Activated CD8-positive, alpha-beta memory T cell treated with anti-CD3 and anti-CD28 coated beads for 24 hours (primary cell): ENCODE data around the gene NEURL1B.

Experiments used
- DNase-seq: peaks from one replicate; pipeline ENCODE4 v3.0.0-alpha.2; 2020

NEURL1B gene

GRCh38 chr5:172719211-172719610 lies 78.1 kb downstream of the NEURL1B start:
- DNase-seq = no peak

GRCh38 chr5:172720655-172721054 lies 79.6 kb downstream of the NEURL1B start:
- DNase-seq = no peak

- DNase-seq = no peak
These were observed 80.6 kb downstream of the NEURL1B start for GRCh38 chr5:172721455-172722326.

DNA sequence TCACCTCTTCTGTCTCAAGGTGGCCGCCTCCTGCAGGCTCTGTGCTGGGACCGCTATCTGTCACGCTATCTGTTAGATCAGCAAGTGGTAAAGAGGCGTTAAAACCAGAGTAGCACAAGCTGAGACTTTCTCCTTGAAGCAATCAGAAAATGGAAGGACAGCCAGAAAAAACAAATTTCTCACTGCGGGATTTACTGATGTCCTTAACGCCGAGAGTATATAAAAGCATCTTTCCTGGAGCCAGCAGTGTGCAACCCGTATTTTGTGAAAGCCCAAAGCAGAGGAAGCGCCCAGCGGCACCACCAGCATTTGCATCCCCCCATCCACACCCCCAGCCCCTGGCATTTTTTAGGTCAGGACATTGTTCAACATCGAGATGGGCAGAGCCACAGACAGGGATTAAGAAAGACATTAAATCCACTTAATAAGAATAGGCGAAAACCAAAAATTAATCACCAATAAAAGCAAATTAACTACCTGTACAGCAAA lies 81.3 kb downstream of the NEURL1B start:
- DNase-seq = no peak

DNA sequence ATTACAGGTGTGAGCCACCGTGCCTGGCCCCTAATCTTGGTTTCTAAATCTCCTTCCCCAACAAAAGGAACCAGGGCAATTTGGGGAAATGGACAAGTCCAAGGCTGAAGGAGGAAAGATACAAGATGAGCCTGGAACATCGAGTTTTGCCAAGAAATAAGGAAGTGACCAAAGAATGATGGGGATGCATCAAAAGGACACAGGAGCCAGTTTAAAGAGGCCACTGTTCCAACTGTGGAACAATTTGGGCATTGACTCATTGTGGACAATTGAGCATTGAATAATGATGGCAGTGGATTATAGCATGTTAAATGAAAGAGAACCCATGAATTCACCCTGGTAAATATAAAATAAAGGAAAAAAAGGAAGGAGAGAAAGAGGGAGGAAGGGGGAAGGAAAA lies 82.4 kb downstream of the NEURL1B start:
- DNase-seq = no peak

DNA sequence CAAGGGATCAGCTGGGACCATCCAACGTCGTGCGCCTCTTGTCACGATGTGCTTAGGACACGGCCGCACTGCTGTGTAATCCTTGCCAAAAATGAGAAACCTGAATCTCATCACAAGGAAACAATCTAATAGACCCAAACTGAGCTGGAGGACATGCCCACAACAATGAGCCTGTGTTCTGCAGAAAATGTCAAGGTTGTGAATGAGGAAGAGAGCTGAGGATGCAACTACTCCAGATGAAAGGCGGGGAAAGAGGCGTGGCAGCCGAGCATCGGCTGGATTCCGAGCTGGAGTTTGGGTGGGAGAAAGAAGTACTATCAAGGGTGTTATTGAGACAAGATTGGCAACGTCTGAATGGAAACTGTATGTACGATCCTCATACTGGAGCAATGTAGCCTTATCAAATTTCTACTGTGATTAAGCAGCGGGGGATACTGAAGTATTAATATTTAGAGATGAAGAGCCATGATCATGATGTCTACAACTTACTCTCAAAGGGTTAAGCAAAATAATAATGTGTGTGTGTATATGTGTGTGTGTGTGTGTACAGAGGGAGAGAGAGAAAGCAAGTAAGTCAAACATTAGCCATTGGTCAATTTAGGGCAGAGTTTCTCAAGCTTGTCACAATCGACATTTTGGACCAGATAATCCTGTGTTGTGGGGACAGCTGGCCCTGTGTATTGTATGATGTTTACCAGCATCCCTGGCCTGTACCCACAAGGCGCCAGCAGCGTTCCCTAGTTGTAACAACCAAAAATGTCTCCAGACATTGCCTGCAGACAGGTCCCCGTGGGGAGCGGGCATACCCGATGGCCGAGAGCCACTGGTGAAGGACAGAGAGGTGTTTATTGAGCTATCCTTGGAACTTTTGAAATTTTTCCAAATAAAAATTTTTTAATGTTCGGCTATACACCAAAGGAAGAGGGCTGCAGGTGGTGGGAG lies 83.5 kb downstream of the NEURL1B start:
- DNase-seq = no peak

DNA sequence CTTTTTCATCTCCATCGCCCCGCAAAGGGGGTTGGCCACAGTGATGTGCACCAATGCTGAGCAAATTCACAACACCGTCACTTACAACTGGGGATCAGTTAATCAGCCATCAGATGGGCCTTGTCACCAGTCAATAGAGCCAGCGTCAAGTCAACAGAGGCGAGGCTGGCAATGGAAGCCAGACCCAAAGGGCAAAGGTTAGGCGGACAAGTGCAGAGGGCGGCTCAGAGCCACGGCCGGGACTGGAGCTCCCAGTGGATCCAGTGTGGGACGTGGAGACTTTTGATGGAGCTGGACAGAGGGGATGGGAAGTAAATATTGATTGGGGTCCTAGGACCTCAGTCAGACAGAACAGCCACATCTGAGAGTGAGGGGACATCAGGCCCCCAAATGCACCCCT lies 84.2 kb downstream of the NEURL1B start:
- DNase-seq = no peak

GRCh38 chr5:172725785-172726184 lies 84.7 kb downstream of the NEURL1B start:
- DNase-seq = no peak

DNA sequence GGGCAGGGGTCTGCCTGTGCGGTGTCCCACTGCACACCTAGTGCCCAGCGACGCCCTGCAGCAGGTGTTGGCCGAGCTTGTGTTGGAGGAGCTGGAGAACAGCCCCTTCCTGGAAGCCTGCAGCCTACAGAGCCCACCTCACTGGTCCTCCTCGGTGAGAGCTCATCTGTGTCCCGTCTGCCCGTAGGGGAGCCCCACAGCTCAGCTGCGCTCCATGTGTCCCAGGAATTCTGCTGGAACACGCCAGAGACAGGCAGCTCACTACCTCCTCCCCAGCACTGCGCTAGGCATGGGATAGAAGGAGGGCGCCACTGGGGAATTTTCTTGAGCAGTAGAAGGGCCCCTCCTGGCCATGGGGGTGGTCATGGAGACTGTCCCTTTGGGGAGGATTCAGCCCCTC lies 85.9 kb downstream of the NEURL1B start:
- no peak for DNase-seq

DNA sequence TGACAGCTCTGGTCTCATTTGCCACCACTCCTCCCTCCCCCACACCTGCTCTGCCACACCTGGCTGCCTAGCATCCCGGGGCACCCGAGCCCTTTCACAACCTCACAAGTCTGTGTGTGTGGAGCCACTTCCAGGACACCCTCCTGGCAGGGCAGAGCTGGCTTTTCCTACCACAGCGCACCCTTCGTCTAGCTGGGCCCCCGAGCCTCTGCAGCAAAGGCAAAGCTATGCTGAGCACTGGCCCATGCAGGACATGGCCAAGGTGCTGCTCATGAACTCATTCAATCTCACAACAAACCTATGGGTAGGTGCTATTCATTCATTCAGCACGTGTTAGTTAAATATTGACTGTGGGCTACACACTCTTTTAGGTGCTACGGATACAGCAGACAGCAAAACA lies 86.5 kb downstream of the NEURL1B start:
- DNase-seq = no peak

DNA sequence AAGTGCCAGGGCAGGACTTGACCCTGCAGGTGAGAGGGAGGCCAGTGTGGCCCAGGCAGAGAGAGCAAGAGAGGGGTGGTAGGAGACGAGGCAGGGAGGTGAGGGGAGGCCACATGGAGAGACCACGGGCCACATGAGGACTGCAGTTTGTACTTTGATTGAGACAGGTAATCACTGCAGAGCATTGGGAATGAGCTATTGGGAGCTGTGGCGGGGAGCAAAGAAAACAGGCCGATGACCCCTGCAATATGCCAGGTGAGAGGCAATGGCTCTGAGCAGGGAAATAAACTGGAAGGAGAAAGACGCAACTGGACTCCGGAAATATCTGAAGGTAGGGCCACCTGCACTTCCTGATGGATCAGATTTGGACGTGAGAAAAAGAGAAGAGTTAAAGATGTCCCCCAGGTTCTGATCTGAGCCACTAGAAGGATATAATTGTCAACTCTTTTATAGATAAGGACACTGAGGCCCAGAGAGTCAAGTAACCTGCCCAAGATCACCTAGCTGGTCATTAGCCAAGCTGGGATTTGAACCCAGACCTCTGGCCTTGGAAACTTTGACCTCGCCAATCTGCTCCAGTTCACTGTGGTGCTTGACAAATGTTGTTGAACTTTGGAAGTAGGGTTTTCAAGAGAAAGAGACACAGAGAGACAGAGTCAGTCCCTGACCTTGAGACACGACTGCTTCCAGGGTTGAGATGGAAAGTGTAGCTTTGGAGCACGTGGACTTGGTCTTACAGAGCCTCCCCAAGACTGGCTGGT lies 87.6 kb downstream of the NEURL1B start:
- DNase-seq = no peak

DNA sequence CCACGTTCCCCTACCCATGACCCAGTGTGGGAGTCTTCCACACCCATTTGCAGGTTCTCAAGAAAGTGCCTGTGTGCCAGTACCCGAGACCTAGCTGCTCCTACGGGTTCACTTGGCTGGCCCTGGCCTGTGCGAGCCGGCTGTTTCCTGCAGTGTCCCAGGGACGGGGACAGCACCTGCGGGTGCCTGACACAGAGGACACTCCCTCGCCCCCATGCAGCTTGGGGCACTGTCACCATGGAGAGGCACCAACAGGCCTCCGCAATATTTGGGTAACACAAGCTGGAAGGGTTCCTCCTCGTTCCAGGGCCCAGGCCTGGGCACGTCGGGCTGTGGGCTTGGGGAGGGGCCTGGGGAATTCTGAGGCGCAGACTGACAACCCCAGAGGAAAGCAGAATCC lies 88.5 kb downstream of the NEURL1B start:
- DNase-seq = no peak

- no peak for DNase-seq
These were observed 89.2 kb downstream of the NEURL1B start for GRCh38 chr5:172730222-172730621.

GRCh38 chr5:172730981-172731679 lies 90.1 kb downstream of the NEURL1B start:
- DNase-seq = no peak

DNA sequence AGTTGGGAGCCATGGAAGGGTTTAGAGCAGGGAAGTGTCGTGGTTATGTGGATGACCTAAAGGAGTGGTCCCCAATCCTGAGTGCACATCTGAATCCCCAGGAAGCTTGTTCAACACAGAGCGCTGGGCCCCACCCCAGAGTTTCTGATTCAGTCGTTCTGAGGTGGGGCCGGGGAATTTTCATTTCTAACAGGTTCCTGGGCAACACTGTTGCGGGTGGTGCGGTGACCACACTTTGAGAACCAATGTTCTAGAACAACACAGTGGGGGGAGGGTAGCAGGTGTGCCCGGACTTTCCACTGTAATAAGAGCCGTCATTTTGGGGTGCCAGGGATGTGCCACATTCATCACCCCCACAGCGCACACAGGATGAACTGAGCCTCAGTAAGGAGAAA lies 90.6 kb downstream of the NEURL1B start:
- DNase-seq = no peak

- DNase-seq = no peak
These were observed 91.3 kb downstream of the NEURL1B start for GRCh38 chr5:172732201-172732865.

DNA sequence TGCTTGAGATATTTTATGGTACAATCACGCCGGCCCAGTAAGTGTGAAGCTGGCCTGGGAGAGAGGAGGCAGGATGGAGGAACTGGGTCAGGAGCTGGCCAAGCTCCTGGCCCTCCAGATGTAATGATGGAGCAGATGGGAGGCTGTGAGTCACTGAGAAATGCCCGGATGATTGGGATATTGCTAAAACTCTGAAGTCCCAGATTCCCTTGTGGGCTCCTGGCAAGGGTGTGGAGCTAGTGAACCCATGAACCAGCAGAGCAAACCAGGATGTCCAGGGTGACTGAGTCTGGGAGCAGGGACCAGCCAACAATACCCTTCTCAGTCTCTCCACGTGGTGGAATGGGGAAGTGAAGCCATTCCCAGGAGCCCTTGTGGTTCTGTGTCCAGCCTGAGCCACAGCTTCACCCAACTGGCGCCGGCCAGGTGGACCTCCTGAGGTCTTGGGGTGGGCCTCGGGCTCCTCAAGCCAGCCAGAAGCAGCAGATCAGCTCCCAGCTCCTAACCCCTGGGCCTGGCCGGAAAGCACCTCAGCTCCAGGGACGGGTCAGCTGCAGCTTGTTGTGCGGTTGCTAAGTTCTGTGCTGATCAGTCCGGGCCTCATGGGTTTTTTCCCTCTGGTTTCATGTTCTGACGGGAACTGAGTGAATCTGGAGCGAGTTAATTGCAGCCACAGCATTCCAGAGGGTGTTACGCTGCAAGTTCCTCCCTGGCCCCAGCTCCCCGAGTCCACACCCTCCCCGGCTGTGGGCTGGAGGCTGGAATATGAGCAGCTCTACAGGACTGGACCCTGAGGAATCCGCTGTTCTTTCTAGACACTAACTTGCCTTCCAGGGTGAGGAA lies 92.3 kb downstream of the NEURL1B start:
- DNase-seq = no peak

DNA sequence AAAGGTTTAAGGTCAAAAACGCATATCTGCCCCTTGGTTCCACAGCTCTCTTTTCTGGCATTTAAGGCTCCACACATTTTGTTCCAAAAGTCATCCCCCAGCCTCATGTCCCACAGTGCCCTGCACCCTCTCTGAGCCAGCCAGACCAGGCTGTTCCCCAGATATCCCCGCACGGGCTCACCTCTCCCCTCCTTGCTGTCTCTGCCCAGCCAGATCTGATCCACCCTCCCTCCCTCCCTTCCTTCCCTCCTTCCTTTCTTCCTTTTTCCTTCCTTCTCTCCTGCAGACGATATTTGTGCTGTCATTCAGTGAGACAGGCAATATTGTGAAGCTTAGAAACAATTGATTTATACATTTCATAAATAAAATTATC lies 92.9 kb downstream of the NEURL1B start:
- DNase-seq = no peak

DNA sequence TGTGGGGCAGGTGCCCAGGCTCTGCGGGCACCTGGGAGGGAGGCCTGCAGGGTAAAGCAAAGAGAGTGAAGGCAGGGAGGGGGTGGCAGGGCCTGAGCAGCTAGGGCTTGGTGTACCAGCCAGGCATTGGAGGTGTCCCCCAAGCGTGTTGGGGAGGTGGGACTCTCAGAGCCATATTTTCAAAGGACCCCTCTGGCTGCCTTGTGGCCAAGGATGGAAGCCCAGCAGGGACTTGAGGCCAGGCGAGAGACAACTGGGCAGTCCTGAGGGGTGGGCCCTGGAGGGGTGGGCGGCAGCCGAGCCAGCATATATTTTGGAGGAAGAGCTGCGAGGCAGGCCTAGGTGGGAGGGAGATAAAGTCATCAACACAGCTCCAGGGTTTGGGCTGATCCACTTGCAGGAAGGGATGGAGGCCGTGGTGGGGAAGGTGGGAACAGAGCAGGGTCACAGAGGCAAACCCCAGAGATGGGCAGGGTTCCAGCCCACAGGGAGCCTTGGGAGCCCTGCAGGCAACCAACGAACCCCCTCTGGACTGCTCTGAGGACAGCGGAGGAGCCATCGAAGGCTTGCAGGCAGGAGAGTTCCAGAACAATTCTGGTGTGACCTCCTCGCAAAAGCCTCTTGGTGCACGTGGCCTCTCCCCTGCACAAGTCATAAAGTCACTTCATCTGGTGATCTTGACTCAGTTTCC lies 94.2 kb downstream of the NEURL1B start:
- DNase-seq = no peak

GRCh38 chr5:172736508-172737135 lies 95.6 kb downstream of the NEURL1B start:
- no peak for DNase-seq
